ENCODE measurements around the gene IGSF23. TPM values are rescaled to one million over a fixed set of nuclear protein-coding genes. Genes with fewer than 3 reads are reported as not detected.
A peak's percentile ranks its signal among the peaks of the same experiment; 100 is the strongest.

IGSF23 gene
- total RNA-seq, 4 donors from 2014 or later = not detected

- Histone ChIP-seq H3K9me3 (no peaks in the 10 kb centered on the region), H3K36me3 (peaks cover 0 to 22% (median under 1%) of the 10 kb centered on the region in 3 donors), H3K27me3 (no peaks in the 10 kb centered on the region), H3K4me1 (peaks cover 0 to 48% (median 6%) of the 10 kb centered on the region in 3 donors), H3K27ac (peak overlapping the region; percentile 80 to 89 (median 84)), H3K4me3 (peak overlapping the region; percentile 65 to 90 (median 77))
- intact Hi-C loops (cut with DNase I) = no loop called here
- TF ChIP-seq, protein P1, sequence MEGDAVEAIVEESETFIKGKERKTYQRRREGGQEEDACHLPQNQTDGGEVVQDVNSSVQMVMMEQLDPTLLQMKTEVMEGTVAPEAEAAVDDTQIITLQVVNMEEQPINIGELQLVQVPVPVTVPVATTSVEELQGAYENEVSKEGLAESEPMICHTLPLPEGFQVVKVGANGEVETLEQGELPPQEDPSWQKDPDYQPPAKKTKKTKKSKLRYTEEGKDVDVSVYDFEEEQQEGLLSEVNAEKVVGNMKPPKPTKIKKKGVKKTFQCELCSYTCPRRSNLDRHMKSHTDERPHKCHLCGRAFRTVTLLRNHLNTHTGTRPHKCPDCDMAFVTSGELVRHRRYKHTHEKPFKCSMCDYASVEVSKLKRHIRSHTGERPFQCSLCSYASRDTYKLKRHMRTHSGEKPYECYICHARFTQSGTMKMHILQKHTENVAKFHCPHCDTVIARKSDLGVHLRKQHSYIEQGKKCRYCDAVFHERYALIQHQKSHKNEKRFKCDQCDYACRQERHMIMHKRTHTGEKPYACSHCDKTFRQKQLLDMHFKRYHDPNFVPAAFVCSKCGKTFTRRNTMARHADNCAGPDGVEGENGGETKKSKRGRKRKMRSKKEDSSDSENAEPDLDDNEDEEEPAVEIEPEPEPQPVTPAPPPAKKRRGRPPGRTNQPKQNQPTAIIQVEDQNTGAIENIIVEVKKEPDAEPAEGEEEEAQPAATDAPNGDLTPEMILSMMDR (IDR thresholded peaks at IDR 0.05) = no peak
- TF ChIP-seq POLR2A (IDR thresholded peaks at IDR 0.05) = no peak
- 3 to 9% methylated on average over 12 to 13 of the region's 13 CpGs for WGBS, 2 donors
- DNase-seq = no peak
These were observed 31.1 kb downstream of the IGSF23 start for GRCh38 chr19:44644402-44645016.

GRCh38 chr19:44645407-44646048 lies 32.2 kb downstream of the IGSF23 start:
- no peak for DNase-seq
- Histone ChIP-seq H3K4me1 (peaks cover 0 to 48% (median 6%) of the 10 kb centered on the region in 3 donors), H3K4me3 (no peak overlapping the region), H3K27ac (no peak overlapping the region), H3K9me3 (no peaks in the 10 kb centered on the region), H3K27me3 (no peaks in the 10 kb centered on the region), H3K36me3 (peaks cover 0 to 32% (median 9%) of the 10 kb centered on the region in 3 donors)
- intact Hi-C loops (cut with DNase I) = no loop called here
- WGBS, 2 donors = 74 to 79% methylated on average over 8 of the region's 8 CpGs
- TF ChIP-seq POLR2A (IDR thresholded peaks at IDR 0.05) = no peak
- TF ChIP-seq, protein P1 (IDR thresholded peaks at IDR 0.05) = no peak

DNA sequence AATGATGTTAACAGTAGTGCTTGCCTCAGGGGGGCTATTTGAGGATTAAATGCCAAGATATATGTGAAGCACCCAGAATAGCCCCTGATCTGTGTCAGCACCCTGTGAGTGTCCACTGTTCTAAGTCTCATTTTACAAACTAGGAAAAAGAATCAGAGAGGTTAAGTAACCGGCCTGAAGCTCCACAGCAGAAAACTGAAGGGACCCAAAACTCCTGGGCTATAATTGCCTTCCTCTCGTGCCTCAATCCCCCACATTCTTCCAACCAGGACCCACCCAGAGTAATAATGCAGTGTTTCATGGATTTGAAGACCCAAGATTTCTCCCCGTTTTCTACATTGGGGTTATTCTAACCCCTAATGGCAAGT lies 32.7 kb downstream of the IGSF23 start:
- Histone ChIP-seq H3K4me1 (peaks cover 0 to 48% (median 6%) of the 10 kb centered on the region in 3 donors), H3K36me3 (peaks cover 0 to 38% (median 11%) of the 10 kb centered on the region in 3 donors), H3K4me3 (no peak overlapping the region), H3K27ac (no peak overlapping the region), H3K27me3 (no peaks in the 10 kb centered on the region), H3K9me3 (no peaks in the 10 kb centered on the region)
- intact Hi-C loops (cut with DNase I) = no loop called here
- WGBS, 2 donors = 81 to 92% methylated on average over 3 of the region's 3 CpGs
- TF ChIP-seq POLR2A (IDR thresholded peaks at IDR 0.05) = no peak
- TF ChIP-seq, protein P1 (IDR thresholded peaks at IDR 0.05) = no peak
- DNase-seq = no peak

DNA sequence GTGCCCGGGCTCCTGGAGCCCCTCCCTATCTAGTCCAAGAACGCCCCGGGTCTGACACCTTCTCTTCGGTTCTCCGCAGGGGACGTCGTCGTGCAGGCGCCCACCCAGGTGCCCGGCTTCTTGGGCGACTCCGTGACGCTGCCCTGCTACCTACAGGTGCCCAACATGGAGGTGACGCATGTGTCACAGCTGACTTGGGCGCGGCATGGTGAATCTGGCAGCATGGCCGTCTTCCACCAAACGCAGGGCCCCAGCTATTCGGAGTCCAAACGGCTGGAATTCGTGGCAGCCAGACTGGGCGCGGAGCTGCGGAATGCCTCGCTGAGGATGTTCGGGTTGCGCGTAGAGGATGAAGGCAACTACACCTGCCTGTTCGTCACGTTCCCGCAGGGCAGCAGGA lies 33.8 kb downstream of the IGSF23 start:
- Histone ChIP-seq H3K27ac (peak overlapping the region in 1 of 4 donors; percentile 20), H3K4me1 (peaks cover 0 to 48% (median 6%) of the 10 kb centered on the region in 3 donors), H3K36me3 (peaks cover 3 to 49% (median 19%) of the 10 kb centered on the region in 3 donors), H3K9me3 (no peaks in the 10 kb centered on the region), H3K4me3 (no peak overlapping the region), H3K27me3 (no peaks in the 10 kb centered on the region)
- intact Hi-C loops (cut with DNase I) = no loop called here
- no peak for DNase-seq
- 85 to 95% methylated on average over 16 to 29 of the region's 31 CpGs for WGBS, 2 donors
- no peak for TF ChIP-seq POLR2A (IDR thresholded peaks at IDR 0.05)
- TF ChIP-seq, protein P1 (IDR thresholded peaks at IDR 0.05) = no peak

DNA sequence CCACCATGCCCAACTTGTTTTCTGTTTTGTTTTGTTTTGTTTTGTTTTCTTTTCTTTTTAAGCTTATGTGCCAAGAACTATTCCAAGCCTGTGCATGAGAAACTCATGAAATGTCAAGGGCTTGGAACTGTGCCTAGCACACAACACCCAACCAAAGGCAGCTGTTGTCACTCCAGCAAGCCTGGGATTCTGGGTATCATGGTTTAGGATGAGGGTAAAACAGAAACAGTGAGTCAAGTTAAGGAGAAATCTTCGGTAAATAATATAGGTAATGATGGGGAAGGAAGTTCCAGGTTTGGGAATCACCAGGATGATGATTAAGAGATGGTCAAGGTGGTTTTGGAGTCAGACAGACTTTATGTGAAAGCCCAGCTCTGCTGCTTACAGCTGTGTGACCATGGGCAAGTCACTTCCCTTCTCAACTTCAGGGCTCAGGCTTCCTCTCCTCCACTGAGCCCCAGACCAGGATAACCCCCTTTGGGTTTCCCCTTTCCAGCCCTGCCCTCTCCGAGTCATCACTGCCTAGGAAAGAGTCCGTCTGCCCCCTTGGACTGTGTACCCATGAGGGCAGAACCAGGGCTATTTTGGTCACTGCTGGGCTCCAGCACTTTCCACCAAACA lies 35.4 kb downstream of the IGSF23 start:
- Histone ChIP-seq H3K4me3 (no peak overlapping the region), H3K27me3 (no peaks in the 10 kb centered on the region), H3K36me3 (peaks cover 6 to 65% (median 22%) of the 10 kb centered on the region in 3 donors), H3K4me1 (peaks cover 0 to 43% (median 6%) of the 10 kb centered on the region in 3 donors), H3K9me3 (no peaks in the 10 kb centered on the region), H3K27ac (peak overlapping the region in 2 of 4 donors; percentile 9 to 18)
- WGBS, 2 donors = 53 to 69% methylated on average over 2 to 3 of the region's 3 CpGs
- intact Hi-C loops (cut with DNase I) = no loop called here
- DNase-seq = no peak
- no peak for TF ChIP-seq POLR2A (IDR thresholded peaks at IDR 0.05)
- TF ChIP-seq, protein P1 (IDR thresholded peaks at IDR 0.05) = no peak
